ENCODE results near the gene BLMH.

- TF ChIP-seq RAD21 (IDR thresholded peaks at IDR 0.05; ENCODE audit: insufficient read depth, low read depth, low read length) (no peak), BRCA1 (IDR thresholded peaks at IDR 0.05; ENCODE audit: low read depth, low read length) (no peak), BHLHE40 (IDR thresholded peaks at IDR 0.05; ENCODE audit: borderline replicate concordance in 1 of 2, low read depth in 2 of 2, low read length in 1 of 2) (no peak), MAX (IDR thresholded peaks at IDR 0.05; ENCODE audit: low read depth, low read length) (no peak), CTCF (IDR thresholded peaks at IDR 0.05 in 2 of 3, conservative IDR thresholded peaks at IDR 0.05 in 1 of 3; ENCODE audit: control insufficient read depth in 2 of 3, extremely low read depth in 1 of 3, insufficient read depth in 1 of 3, low read depth in 3 of 3, low read length in 3 of 3) (no peak), YY1 (IDR thresholded peaks at IDR 0.05; ENCODE audit: low read depth, low read length) (no peak), RB1 (IDR thresholded peaks at IDR 0.05; ENCODE audit: borderline replicate concordance) (no peak), NR2F1 (conservative IDR thresholded peaks at IDR 0.05) (no peak), SIX5 (IDR thresholded peaks at IDR 0.05; ENCODE audit: low read depth, low read length, severe bottlenecking) (no peak), SREBF2 (IDR thresholded peaks at IDR 0.05; ENCODE audit: low read length) (no peak), ZBTB4 (CRISPR knock-in tag; IDR thresholded peaks at IDR 0.05) (no peak)
Measured at GRCh38 chr17:30225919-30226553, 65.7 kb downstream of the BLMH start.

Measured in GM12878 (cell line).